Smooth muscle cell of the brain vasculature (primary cell): ENCODE measurements around the gene PLXNA4.
"Not testable (repeated sequence)": the region's sequence is repeated elsewhere in the genome, so short reads cannot be mapped to it uniquely, and the experiment has no call there.

Experiments used
- DNase-seq: peaks from one replicate; pipeline ENCODE4 v3.0.0-alpha.2; 2012; ENCODE audit warnings: low read depth, low spot score

The PLXNA4 gene

GRCh38 chr7:132575982-132576720 is at the start of gene PLXNA4:
Gene PLXNA4 (minus strand): TSS chr7:132576470. CDS start chr7:132508693, 67,777 bp downstream.
- no peak for DNase-seq

DNA sequence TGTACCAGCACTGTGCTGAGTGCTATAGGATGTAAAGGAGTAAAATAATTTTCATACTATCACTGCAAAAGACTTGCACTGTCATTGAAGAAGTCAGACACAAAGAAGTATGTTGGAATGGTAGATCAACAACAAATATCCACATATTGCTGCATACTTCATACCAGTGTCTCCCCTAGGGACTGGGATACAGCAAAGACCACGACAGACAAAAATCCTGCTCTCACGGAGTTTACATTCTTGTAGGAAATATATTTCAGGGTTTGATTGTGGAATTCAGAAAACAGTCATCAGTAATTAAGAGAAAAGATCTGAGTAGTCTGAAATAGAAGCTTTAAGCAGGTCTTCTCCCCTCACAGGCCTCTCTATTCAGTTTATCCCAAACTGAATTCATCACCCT is 49.4 kb upstream of the PLXNA4 start:
- DNase-seq: no peak

- no peak for DNase-seq
These were observed 45.8 kb upstream of the PLXNA4 start for GRCh38 chr7:132622081-132622480.

DNA sequence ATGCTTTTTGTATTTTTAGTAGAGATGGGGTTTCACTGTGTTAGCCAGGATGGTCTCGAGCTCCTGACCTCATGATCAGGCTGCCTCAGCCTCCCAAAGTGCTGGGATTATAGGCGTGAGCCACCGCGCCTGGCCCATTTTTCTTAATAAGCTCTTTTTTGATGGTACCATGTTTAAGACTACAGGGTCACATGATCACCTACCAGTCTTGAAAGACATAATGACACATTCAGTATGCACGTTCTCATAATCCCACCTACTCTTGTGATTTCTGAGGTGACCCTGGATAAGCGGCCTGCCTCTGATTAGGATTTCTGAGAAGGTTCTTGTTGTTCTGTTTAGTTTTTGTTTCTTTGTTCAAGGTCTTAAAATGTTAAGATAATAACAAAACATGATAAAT is 43.7 kb upstream of the PLXNA4 start:
- DNase-seq: no peak

GRCh38 chr7:132618956-132619305 is 42.7 kb upstream of the PLXNA4 start:
- no peak for DNase-seq

DNA sequence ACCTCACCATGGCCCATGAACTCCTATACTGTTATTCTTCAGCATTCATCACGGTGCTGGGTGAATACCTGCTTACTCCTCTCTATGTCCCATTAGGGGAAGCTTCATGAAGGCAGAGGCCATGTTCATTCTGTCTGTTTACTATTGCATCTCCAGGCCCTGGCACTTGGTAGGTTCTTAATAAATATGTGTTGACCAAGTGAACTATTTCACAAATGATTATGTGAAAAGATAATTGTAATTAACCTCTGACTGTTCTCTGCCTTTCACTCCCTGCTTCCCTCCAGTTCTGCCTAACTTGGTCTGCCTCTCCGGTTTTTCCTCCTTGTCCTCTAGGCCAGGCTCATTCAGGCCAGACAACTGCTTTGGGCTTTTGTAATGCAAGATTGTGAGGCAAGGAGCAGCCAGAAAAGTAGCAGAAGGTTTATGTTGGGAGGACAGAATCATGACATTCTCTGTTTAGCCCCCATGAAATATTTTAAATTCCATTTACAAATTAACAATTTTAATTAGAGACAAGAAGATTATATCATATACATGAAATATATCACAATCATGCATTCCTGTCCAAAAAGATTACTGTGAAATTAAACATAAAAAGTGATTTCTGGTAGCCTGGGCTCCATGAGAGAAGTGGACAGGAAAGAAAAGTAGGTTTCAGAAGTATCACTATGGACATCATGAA is 42.1 kb upstream of the PLXNA4 start:
- DNase-seq: no peak

DNA sequence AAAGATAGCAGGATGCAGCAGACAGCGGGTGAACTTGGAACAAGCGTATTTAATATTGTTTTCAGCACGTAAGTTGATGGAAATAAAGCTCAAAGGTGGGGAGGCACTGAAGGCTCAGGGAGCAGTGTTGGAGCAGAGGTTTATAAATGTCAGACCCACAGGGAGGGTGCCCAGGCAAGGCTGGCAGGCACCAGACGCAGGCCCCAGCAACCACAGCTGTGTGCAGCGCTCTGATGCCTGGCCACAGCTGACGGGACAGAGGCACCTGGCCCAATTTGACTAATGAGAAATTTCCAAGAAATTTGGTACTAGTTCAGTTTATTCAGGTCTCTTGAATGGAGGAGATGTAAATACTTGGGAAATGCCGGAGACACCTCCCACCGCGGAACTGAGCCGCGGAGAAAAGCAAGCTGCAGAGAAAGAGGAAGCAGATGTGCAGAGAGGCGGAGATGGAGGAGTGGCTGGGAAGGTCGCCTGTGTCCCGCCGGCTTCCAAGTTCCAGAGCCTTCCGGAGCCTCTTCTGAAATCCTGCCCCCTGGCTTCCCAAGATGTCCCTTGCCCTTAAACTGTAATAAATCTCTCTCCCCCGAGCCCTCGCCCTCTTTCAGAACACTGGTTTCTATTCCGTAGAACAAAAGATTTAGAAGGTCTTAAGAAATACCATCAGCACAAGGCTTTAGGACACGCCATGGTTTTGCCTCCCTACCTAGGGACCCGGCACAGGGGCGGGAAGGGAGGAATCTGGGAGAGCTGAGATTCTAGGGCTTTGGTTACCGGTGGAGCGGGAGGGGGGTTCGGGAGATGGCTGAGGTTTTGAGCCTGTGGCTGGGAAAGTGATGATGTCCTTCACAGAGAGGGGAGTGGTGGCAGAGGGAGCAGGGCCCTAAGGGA is 38.4 kb upstream of the PLXNA4 start:
- no peak for DNase-seq

DNA sequence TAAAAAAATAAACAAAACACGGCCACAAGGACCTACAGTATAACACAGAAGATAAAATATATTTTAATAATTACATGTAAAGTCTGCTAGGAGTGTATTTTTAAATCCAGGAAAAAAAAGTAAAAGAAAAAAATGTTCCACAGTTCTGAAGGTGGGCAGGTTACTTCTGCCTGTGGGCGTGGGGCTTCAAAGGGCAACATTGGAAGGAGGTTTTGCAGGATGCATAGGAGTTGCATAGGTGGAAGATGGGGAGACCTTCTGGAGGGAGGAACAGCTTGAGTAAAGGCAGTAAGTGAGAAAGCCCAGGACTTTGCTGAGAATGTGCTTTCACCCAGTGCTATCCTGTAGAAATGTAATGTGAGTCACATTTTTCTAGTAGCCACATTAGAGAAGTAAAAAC is 37.5 kb upstream of the PLXNA4 start:
- DNase-seq: no peak

DNA sequence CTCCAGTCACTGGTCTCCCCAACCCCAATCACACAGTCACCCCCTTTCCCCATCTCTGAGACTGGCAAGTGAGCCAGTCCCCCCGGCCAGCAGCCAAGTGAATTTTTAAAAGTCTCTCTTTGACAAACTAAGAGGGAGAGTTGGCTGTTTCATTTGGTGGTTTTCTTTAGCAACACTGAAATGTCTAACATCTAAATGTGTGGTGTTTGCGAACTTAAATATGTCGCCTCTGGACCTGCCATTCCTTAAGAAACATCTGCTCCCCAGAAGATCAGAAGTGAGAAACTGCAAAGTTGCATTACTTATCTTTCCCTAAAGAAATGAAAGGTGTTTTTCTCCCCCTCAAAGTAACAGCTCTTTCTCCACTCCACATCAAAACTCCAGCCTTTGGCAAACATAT is 34.7 kb upstream of the PLXNA4 start:
- no peak for DNase-seq

DNA sequence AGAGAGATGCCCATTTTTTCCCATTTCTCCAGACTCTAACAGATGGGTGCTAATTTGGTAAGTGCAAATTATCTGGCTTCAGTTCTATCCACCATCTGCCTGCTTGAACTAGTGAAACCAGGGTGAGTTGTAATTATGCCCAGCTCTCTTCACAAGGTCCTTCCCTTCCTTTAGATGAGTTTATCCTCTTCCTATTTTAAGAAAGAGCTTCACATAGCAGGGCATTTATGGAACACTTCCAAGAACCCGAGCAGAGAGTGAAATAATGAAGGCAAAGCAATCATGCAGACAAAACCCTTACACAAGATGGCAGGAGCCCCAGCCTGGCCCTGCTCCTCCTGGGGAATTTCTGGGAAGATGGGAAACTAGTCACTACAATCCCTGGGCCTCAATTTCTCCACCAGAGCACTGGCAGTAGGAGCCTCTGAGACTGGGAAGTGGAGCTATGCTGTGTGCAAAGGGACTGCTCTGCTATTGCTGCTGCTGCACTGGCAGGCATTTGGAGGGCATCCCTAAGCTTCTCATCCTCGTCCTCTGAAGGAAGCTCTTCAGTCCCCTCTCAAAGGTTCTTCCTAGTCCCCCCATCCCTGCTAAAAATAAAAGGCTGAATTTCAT is 33.7 kb upstream of the PLXNA4 start:
- no peak for DNase-seq

GRCh38 chr7:132609222-132609621 is 33.0 kb upstream of the PLXNA4 start:
- no peak for DNase-seq

DNA sequence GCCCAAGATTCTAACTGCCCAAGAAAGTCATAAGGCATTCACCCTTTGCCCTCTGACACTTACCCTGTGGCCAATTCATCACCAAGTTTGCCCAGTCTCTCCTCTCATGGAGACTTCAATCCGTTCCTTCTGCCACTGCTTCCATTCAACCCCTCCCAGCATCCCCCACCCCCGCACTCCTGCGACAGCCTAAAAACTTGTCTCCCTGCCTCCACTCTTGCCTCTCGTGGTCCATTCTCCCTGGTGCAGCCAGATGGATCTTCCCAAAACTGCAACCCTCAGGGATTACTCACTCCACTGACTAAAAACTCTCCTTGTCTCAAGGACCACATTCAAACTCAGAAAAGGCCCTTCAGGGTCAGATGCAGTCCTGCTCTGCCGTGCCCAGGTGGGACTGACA is 32.3 kb upstream of the PLXNA4 start:
- DNase-seq: no peak

DNA sequence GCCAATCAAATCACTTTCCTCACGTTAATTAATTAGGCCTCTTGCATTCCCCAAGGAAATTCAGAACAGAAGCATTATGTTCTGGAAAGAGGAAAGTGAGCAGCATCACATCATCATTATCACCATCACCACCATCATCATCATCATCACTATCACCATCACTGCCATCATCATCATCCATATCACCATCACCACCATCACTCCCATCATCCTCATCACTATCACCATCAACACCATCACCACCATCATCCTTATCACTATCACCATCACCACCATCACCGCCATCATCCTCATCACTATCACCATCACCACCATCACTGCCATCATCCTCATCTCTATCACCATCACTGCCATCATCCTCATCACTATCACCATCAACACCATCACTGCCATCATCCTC is 31.4 kb upstream of the PLXNA4 start:
- no peak for DNase-seq

DNA sequence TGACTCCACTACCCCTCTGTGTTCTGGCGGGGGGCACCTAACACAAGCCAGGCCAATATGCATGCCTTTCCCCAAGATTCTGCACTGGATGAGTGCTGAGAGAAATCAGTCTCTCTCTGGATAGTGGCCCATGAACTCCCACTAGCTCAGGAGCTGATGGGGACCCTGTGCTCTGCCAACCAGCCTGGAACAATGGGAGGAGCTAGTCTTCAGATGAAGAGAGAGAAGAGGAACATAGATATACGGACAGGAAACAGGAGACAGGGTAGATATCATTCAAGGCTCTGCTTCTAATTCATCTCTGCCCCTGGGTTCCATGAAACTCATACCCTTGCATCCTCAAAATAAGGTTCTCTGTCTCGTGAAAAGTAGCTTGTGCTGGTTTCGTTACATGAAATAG is 27.9 kb upstream of the PLXNA4 start:
- DNase-seq: no peak

DNA sequence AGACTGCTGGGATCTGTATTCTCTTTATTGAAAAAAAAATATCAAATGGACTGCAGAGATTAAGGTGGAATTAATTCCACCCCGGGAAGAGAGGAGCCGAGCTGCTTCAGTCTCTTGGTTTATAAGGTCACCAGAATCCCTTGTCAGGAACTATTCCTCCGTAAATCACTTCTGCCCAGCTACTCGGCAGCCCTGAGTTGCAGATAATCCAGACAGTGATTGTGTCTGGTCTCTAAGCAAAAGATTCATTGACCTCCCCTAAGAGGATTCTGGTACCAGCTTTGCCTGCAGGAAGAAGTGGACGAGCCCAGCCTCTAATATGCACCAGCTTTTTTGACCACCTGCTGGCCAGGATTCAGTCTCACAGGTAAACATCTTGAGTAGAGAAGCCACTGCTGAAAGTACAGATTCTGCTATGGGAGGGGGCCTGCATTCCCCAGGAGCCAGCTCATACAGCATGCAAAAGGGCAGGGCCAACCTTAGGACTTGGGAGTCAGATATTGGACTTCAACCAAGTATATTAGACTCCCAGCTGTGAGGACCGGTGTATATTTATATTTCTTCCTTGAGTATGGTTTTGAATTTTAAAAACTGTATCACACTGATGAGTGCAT is 27.1 kb upstream of the PLXNA4 start:
- no peak for DNase-seq

- DNase-seq: no peak
These were observed 25.5 kb upstream of the PLXNA4 start for GRCh38 chr7:132601783-132602182.

DNA sequence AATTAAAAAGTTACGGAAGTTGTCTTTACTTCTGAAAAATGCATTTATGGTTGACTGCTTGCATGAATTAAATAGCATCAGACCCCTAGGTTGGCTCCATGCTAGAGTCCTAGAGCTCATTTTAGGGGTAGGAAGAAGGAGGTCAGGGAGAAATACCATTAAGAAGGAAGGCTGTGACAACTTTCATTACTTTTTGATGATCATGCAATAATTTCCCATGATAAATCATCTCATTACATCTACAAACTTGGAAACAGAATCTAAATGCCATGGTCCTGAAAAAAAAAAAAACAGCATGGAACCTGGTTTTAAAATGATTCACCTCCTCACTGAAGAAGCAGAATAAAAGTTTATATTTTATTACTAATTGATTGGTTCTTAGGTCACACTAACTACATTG is 20.3 kb upstream of the PLXNA4 start:
- DNase-seq: no peak

DNA sequence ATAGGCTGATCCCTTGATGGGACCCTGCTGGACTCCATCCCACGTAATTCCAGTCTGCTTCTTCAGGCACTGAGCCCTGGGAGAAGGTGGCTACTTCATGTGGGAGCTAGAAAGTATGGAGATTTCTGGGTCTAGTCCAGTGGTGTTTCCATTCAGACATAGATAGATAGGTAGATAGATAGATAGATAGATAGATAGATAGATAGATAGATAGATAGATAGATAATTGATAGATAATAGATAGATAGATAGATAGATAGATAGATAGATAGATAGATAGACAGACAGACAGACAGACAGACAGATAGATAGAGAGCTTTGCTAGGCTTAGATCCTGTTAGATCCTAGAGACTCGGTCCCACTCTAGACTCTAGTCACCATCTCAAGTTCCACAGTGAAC is 18.5 kb upstream of the PLXNA4 start:
- not testable (repeated sequence) for DNase-seq

DNA sequence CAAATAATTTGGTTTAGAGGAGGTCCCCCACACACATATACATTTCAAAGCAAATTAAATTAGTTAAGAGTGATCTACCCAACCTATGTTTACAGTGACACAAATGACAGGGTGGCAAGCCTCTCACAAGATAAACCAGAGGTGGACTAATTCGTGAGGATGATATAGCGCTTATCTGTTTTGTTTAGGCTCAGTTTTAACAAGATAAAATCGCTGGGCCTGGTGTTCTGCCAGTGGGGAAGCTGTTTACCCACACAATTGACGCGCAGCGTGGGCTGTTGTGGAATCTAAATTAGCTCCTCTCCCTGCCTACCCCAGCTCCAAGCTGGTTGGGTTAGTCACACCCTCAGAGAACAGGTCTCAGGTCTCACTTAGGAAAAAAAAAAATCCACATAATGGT is 16.7 kb upstream of the PLXNA4 start:
- DNase-seq: no peak

- DNase-seq: no peak
These were observed 16.1 kb upstream of the PLXNA4 start for GRCh38 chr7:132592231-132592920.

DNA sequence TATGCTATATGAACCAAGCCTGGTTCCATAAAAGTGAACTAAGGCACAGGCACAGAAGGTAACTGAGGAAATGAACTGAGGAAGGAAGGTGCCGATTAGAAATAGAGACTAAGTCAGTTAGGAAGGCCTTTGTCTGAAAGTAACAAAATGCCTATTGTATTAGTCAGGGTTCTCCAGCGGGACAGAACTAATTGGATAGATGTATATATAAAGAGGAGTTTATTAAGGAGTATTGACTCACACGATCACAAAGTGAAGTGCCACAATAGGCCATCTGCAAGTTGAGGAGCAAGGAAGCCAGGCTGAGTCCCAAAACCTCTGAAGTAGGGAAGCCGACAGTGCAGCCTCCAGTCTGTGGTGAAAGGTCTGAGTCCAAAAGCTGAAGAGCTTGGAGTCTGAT is 13.9 kb upstream of the PLXNA4 start:
- DNase-seq: no peak
